Measurements from ENCODE around the gene SPECC1L.
A peak's percentile ranks its signal among the peaks of the same experiment; 100 is the strongest.
"Not testable (repeated sequence)": the region's sequence is repeated elsewhere in the genome, so short reads cannot be mapped to it uniquely, and the experiment has no call there.

Gene SPECC1L

DNA sequence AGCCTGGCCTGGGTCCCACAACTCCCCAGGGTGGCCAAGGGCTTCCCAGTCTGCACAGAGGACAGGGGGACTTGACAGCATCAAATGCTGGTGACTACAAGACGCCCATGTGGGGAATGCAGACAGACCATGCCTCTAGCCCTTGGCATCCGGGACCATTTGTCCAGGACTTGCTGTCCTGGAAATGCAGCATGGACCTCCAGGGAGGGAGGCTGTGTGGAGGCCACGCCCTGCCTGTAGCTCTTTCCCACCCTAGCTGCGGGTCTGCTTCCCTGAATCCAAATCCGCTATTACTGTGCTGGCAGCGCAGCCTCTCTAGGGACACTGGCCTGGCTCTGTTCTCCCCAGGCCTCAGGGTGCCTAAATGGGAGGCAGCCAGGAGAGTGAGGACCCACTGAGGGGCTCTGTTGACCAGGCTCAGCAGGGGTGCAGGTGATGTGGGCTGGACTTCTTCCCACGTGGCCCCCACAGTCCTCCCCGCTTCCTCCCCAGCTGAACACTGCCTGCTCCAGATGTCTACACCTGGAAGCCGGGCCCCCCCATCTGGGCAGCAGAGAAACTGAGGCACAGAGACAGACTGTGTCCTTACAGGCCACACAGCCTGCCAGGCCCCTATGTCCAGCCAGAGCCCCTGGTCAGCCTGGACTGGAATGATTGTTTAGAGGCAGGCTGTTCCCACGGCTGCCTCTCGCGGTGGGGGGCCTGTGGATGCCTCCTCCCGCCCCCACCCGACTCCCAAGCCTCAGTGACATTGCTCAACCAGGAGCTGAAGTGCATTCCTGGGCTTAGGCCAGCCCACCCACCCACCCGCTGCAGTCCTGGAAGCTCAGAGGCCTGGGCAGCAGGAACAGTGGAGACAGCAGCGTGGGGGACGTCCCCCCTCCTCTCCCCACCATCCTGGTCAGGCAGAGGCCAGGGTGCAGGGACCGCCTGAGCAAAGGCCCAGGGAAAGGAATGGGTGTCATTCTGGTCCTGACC, 24.8 kb upstream of the SPECC1L start:
- not testable (repeated sequence) for DNase-seq

DNA sequence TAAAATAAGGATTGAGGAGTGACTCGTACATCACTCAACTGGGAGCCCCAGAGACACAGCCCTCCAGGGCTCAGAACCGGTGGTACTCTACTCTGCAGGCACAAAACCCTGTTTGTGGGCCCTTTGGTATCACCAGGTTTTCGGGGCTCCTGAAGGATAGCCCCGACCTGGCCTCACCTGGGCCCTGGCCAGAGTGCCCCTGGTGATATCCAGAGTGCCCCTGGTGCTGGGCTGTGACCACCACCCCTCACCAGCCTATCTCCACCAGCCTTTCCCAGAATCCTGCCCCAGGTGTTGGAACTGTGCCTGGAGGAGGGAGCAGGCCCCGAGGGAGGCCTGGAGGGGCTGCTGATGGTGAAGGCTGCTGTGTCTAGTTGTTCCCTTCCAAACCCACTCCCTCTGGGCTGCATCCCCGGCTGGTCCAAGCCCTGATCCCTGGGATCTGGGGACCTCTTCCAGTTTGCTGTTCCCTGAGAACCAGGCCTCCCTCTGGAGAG, 23.6 kb upstream of the SPECC1L start:
- no peak for DNase-seq

GRCh38 chr22:24247564-24248344, 22.9 kb upstream of the SPECC1L start:
- peak; percentile 43 for DNase-seq

DNA sequence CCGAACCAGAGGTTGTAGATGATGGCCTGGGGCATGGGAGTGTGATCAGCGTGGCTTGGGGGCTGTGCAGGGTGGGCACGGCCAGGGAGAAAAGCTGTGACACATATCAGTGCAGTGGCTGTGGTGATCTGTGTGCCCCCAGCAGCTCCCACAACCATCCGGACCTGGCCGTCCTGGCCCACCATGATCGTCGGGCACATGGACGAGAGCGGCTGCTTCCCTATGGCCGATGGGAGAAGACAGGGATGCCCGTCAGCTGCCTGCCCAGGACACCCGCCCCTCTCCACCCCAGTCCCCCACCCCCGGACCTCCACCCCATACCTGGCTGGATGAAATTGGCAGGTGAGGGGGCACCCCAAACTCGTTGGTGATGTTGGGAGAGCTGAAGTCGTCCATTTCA, 22.0 kb upstream of the SPECC1L start:
- DNase-seq: not testable (repeated sequence)

GRCh38 chr22:24249413-24249812, 21.2 kb upstream of the SPECC1L start:
- DNase-seq: not testable (repeated sequence)

DNA sequence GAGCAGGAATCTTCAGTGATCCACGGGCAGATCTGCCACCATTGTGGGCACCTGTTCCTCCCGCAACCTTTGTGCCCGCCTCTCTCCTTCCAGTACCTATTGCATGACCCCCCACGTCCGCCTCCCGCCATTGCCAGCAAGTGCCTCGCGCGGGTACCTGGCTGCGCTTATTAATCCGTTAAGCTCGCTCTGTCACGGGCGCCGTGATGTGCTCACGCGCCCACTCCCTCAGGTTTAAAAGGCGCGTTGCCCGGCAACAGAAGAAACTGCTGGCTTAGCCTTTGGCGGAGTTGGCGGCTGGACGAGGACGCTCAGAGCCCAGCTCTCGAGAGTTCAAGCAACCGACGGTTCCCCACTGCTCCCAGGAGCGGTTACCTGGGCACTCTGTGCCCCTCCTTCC, 19.3 kb upstream of the SPECC1L start:
- not testable (repeated sequence) for DNase-seq

- not testable (repeated sequence) for DNase-seq
These were observed 17.5 kb upstream of the SPECC1L start for GRCh38 chr22:24253126-24253525.

DNA sequence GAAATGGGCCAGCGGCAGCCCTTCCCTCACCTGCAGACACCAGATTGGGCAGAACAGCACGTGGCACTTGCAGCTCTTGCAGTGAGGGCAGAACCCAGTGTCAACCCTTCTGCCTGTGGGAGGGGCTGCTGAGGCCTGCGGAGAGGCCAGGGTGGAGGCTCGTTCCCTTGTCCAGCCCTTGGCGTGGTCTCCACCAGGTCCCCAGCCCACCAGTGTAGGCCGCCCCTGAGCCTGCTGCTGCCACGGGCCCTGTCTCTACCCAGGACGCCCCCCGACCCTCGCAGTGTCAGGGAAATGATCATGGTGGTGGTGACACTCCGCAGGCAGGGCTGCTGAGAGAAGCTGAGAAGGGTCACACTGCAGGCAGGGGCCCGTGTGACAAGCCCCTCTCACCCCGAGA, 14.5 kb upstream of the SPECC1L start:
- not testable (repeated sequence) for DNase-seq

DNA sequence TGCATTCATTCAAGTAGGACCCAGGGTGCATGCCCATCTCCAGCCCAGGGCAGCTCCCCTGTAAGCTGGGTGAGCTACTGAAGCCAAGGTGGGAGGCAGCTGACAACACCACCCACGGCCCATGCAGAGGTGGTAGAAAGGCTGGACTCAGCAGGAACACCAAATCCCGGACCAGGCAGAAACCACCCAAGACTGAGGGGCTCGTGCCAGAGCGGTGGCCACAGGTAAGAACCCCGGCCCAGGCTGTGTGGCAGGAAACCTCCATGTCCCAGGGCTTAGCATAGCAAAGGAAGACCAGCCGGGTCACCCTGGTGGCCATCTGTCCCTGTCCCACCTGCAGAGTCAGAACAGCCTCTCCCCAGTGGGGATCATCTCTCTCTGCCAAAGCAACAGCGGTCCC, 13.9 kb upstream of the SPECC1L start:
- DNase-seq: not testable (repeated sequence)

DNA sequence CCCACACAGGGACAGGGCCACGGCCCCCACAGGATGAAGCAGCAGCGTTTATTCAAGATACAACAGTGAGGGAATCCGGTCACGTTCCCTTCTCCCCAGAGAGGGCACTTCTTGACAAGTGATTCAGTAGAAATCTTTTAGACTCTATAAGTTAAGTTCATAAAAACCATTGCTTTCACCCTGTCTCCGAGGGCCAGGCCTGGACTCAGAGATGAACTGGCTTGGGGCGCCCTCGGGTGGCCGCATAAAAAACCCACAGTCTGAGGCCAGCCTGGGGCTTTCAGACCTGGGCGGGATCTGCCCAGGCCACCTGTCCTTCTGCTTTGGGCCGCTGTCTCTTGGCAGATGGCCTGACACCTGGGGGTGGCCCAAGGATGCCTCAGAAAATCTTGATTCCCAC, 11.2 kb upstream of the SPECC1L start:
- DNase-seq: peak; percentile 60

- DNase-seq: not testable (repeated sequence)
These were observed 8.4 kb upstream of the SPECC1L start for GRCh38 chr22:24262185-24262749.

DNA sequence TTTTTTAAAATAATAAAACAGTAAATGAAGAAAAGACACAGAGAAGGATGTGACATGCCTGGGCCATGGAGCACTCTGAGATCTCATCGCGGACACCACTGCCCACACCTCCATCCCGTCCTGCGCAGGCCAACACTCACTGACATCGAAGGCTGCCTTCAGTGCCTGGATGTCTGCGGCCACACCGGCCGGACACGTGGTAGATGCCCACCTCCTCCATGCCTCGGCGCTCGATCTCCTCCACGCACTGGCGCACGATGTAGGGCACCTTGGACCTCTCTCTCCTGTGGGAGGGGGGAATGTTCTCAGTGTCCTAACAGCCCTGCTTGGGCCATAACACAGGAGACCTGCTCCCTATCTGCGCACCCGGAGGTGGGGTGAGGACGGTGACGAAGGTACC, 7.2 kb upstream of the SPECC1L start:
- not testable (repeated sequence) for DNase-seq

DNA sequence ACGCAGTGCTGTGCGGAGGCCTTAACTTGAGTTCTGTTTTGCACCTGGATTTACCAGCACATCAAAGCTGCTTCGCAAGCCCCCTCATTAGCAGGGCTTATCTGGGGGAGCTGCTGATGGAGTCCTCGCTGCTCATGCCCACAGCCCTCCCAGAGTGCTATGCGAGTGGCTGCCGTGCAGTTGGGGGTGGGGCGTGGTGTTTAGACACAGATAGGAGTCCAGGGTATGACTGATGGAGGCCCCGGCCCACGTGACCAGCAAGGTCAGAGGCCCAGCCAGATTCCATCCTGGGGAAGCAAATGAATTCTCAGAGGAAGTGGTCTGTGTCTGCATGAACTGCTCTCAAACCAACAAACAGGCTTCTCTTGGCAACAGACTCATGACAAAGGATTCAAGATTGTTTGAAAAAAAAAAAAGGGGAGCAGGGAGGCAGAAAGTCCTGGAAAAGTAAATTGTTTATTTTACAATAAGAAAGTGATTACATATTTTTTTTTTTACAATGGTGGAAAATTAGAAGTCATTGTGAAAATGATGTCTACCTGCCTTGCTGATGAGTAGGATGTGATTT, 6.2 kb upstream of the SPECC1L start:
- DNase-seq: not testable (repeated sequence)

- no peak for DNase-seq
These were observed 4.9 kb upstream of the SPECC1L start for GRCh38 chr22:24265734-24266133.

GRCh38 chr22:24266495-24266894, 4.1 kb upstream of the SPECC1L start:
- DNase-seq: not testable (repeated sequence)

DNA sequence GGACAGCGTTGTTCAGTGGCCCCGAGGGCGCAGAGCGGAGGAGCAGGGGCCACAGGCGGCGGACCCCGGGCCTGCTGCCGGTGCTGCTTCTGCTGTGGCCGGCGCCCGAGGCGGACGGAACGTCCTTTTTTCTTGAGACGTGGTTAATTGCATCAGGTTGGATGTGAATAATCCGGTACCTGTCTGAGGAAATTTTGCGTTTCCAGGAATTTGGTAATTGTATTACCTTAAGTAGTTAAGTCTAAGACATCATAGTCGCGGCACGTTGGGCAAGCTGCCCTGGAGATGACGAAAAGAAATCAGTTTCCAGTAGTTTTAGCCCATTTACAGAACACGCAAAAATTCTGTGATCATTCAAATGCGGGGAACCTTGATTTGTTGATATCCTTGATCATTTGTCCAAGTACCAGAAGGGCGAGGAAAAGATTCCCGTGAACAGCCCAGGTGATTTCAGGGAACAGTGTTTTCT, 789 bp downstream of the SPECC1L start:
- no peak for DNase-seq

DNA sequence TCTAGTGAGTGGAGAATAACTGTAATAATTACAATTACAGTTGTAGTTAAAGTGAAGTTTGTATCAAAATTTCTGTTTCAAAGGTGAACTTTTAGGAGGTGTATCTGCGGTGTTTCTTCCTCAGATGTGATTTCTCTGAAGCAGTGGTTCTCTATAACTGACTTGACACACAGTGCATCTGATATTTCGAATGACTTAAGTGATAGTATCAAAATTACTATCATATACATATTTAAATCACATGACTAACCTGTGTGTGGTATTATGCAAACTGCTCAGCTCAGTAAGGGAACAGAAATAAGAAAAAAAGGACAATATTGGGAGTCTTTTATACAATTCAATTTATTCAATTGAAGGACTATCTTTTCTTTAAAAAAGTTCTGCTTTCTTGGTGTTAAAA, 2.4 kb downstream of the SPECC1L start:
- DNase-seq: not testable (repeated sequence)

DNA sequence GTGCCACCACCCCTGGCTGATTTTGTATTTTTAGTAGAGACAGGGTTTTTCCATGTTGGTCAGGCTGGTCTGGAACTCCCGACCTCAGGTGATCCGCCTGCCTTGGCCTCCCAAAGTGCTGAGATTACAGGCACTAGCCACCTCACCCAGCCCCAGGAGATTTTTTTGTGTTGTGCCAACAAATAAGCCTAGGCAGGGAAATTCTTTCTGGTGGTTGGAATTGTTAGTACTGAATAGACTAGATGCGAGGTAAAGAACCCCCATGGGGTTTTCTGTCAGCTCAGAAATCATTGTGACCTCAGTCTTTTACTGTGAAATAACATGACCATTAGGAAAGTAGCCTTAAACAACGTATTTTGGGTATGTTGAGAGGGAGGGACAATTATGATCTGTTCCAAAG, 3.3 kb downstream of the SPECC1L start:
- not testable (repeated sequence) for DNase-seq

DNA sequence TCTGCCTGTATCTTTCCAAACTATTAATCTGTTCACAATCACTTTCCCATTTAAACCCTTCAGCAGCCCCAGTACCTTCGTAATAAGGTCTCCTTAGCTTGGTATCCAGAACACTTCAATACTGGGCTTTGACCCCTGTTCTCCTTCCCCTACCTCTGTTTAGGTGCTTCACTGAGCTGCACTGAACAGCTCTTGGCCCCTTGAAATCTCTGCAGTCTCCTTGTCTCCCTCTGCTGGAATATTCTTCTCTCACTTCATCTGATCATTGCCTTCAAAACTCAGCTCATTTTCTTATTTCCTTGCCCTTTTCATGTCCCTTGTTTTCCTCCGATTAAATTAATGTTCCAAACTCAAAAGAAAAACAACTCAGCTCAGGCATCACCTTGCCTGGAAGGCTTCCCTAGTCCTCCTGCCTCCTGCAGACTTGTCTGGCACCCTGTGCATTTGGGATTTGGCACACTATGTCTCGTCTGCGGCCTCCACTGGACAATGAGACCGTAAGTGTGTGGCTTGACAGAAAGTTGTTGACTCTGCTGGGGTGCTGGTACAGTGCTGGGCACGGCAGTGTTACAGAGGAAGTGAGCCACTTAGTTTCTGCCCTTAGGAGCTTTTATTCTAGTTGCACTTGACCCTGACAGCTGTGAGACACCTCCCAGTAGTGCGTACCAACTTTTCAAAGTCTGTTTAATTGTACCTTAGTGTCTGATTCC, 4.2 kb downstream of the SPECC1L start:
- not testable (repeated sequence) for DNase-seq

GRCh38 chr22:24280363-24280762, 9.7 kb downstream of the SPECC1L start:
- DNase-seq: not testable (repeated sequence)

GRCh38 chr22:24282401-24282800, 11.8 kb downstream of the SPECC1L start:
- DNase-seq: no peak

DNA sequence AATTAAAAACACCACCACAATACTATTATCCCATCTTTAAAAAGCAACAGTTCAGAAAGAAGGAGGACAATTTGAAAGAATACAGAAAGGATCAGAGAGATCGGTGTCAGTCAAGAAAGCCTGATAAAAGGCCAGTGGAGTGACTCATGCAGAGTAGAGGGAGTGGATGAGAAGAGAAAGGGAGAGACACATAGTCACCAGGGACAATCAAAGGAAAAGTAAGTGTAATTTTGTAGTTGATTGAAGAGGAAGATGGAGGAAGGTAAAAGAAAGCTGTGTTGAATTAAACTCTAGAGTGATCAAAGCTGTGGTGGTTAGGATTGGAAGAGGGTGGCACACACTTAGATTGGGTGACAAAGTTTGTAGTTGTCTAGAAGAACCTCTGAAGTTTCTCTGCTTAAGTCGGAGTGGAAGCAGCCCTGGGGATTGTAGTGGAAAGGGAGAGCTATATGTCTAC, 14.1 kb downstream of the SPECC1L start:
- no peak for DNase-seq
